Measurements from ENCODE around the gene MYO6.

The MYO6 gene

DNA sequence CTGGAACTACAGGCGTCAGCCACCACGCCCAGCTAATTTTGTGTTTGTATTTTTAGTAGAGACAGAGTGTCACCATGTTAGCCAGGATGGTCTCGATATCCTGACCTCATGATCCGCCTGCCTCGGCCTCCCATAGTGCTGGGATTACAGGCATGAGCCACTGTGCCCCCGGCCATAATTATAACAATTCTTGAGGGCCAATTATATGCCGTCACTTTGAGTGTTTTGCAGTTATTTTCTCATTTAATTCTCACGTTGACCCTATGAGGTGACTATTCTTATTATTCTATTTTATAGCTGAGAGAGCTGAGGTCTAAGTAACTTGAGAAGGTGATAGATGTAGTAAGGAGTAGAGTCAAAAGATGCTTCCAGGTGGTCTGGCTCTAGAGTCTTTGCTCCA, 13.0 kb downstream of the MYO6 start:
- Histone ChIP-seq H3K27me3 (ENCODE audit: insufficient read depth, low read length) (no peaks in the 10 kb centered on the region), H3K4me1 (ENCODE audit: insufficient read depth, low read length, severe bottlenecking) (no peaks in the 10 kb centered on the region), H3K4me2 (ENCODE audit: low read length) (no peak overlapping the region), H2AFZ (ENCODE audit: low read length) (no peak overlapping the region), H3K79me2 (ENCODE audit: insufficient read depth, low read length) (no peaks in the 10 kb centered on the region), H4K20me1 (ENCODE audit: insufficient read depth, low read length) (no peaks in the 10 kb centered on the region), H3F3A (ENCODE audit: insufficient read depth, low read length) (no peaks in the 10 kb centered on the region), H3K4me3 (ENCODE audit: low read depth, low read length, poor library complexity, severe bottlenecking) (no peak overlapping the region), H3K9me3 (ENCODE audit: low read length) (no peaks in the 10 kb centered on the region), H3K27ac (ENCODE audit: low read depth, low read length, poor library complexity, severe bottlenecking) (no peak overlapping the region), H3K9ac (ENCODE audit: low read length) (no peak overlapping the region), H3K36me3 (ENCODE audit: insufficient read depth, low read length) (no peaks in the 10 kb centered on the region), H3K9me2 (ENCODE audit: low read depth, low read length) (no peaks in the 10 kb centered on the region)
- TF ChIP-seq, protein P1, sequence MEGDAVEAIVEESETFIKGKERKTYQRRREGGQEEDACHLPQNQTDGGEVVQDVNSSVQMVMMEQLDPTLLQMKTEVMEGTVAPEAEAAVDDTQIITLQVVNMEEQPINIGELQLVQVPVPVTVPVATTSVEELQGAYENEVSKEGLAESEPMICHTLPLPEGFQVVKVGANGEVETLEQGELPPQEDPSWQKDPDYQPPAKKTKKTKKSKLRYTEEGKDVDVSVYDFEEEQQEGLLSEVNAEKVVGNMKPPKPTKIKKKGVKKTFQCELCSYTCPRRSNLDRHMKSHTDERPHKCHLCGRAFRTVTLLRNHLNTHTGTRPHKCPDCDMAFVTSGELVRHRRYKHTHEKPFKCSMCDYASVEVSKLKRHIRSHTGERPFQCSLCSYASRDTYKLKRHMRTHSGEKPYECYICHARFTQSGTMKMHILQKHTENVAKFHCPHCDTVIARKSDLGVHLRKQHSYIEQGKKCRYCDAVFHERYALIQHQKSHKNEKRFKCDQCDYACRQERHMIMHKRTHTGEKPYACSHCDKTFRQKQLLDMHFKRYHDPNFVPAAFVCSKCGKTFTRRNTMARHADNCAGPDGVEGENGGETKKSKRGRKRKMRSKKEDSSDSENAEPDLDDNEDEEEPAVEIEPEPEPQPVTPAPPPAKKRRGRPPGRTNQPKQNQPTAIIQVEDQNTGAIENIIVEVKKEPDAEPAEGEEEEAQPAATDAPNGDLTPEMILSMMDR (IDR thresholded peaks at IDR 0.05; ENCODE audit: low read length), result no peak
- no peak for TF ChIP-seq EZH2 (IDR thresholded peaks at IDR 0.05; ENCODE audit: borderline replicate concordance, low read length)

DNA sequence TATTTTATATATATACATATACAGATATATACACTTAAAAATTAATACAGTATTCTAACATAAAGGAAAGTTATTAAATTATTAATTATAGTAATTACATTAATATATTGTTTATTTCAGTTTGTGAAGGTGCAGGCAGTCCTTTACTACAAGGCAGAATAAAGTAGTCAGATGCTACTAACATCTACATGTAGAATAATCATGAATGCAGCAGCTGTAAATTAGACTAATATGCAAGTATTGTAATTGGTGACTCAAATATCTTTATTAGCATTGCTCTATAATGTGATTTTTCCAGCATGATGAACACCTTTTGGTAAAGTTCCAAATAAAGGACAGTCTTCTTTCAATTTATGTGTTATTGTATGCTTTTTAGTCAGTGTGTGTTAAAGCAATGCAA, 17.3 kb downstream of the MYO6 start:
- no peak for TF ChIP-seq EZH2 (IDR thresholded peaks at IDR 0.05; ENCODE audit: borderline replicate concordance, low read length)
- TF ChIP-seq, protein P1 (IDR thresholded peaks at IDR 0.05; ENCODE audit: low read length), result no peak
- no peaks in the 10 kb centered on the region for H3K27me3 ChIP-seq (ENCODE audit: insufficient read depth, low read length)
- no peaks in the 10 kb centered on the region for H3K36me3 ChIP-seq (ENCODE audit: insufficient read depth, low read length)
- no peaks in the 10 kb centered on the region for H3F3A ChIP-seq (ENCODE audit: insufficient read depth, low read length)
- no peaks in the 10 kb centered on the region for H4K20me1 ChIP-seq (ENCODE audit: insufficient read depth, low read length)
- no peaks in the 10 kb centered on the region for H3K9me3 ChIP-seq (ENCODE audit: low read length)
- no peaks in the 10 kb centered on the region for H3K9me2 ChIP-seq (ENCODE audit: low read depth, low read length)
- no peaks in the 10 kb centered on the region for H3K79me2 ChIP-seq (ENCODE audit: insufficient read depth, low read length)
- no peak overlapping the region for H3K9ac ChIP-seq (ENCODE audit: low read length)
- H3K4me3 ChIP-seq (ENCODE audit: low read depth, low read length, poor library complexity, severe bottlenecking), result no peak overlapping the region
- no peak overlapping the region for H2AFZ ChIP-seq (ENCODE audit: low read length)
- no peak overlapping the region for H3K4me2 ChIP-seq (ENCODE audit: low read length)
- no peaks in the 10 kb centered on the region for H3K4me1 ChIP-seq (ENCODE audit: insufficient read depth, low read length, severe bottlenecking)
- H3K27ac ChIP-seq (ENCODE audit: low read depth, low read length, poor library complexity, severe bottlenecking), result no peak overlapping the region

DNA sequence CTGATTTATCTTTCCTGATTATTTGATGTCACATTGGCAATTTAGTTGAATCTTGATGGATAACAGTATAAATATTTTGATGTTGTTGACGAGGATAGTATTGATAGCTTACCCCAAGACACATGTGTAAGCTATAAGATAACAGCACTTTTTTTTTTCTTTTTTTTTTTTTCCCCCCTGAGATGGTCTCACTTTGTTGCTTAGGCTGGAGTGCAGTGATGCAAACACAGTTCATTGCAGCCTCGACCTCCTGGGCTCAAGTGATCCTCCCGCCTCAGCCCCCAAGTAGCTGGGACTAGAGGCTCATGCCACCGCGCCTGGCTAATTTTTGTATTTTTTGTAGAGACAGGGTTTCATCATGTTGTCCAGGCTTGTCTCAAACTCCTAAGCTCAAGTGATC, 21.8 kb downstream of the MYO6 start:
- Histone ChIP-seq H3F3A (ENCODE audit: insufficient read depth, low read length) (no peaks in the 10 kb centered on the region), H3K79me2 (ENCODE audit: insufficient read depth, low read length) (no peaks in the 10 kb centered on the region), H3K27ac (ENCODE audit: low read depth, low read length, poor library complexity, severe bottlenecking) (no peak overlapping the region), H2AFZ (ENCODE audit: low read length) (no peak overlapping the region), H3K27me3 (ENCODE audit: insufficient read depth, low read length) (no peaks in the 10 kb centered on the region), H3K9me3 (ENCODE audit: low read length) (no peaks in the 10 kb centered on the region), H3K4me1 (ENCODE audit: insufficient read depth, low read length, severe bottlenecking) (no peaks in the 10 kb centered on the region), H3K9me2 (ENCODE audit: low read depth, low read length) (no peaks in the 10 kb centered on the region), H4K20me1 (ENCODE audit: insufficient read depth, low read length) (no peaks in the 10 kb centered on the region), H3K4me2 (ENCODE audit: low read length) (no peak overlapping the region), H3K36me3 (ENCODE audit: insufficient read depth, low read length) (no peaks in the 10 kb centered on the region), H3K4me3 (ENCODE audit: low read depth, low read length, poor library complexity, severe bottlenecking) (no peak overlapping the region), H3K9ac (ENCODE audit: low read length) (no peak overlapping the region)
- no peak for TF ChIP-seq EZH2 (IDR thresholded peaks at IDR 0.05; ENCODE audit: borderline replicate concordance, low read length)
- TF ChIP-seq, protein P1 (IDR thresholded peaks at IDR 0.05; ENCODE audit: low read length), result no peak

All from OCI-LY1 (cell line).